Astrocyte of the cerebellum (primary cell): ENCODE results near the gene GMDS.

ENCODE experiments used
- DNase-seq: peaks from one replicate; pipeline ENCODE4 v3.0.0-alpha.2; 2011; ENCODE audit warnings: low read depth
- H3K4me3 ChIP-seq: 2 replicates; pipeline ENCODE4 v1.5.1; 2011; ENCODE audit warnings: mild to moderate bottlenecking, low read depth, low read length, moderate library complexity
- in situ Hi-C: cut with HindIII; loops from 2 replicates; pipeline ENCODE4 v1.10.0; 2017; ENCODE audit warnings: low sequenced_read_pairs
- TF ChIP-seq, protein P1 (sequence below): IDR thresholded peaks from 2 replicates; pipeline ENCODE4 v1.5.1; 2012; ENCODE audit warnings: low read length, low read depth, moderate library complexity, mild to moderate bottlenecking; ENCODE audit errors: missing control alignments

The GMDS gene

DNA sequence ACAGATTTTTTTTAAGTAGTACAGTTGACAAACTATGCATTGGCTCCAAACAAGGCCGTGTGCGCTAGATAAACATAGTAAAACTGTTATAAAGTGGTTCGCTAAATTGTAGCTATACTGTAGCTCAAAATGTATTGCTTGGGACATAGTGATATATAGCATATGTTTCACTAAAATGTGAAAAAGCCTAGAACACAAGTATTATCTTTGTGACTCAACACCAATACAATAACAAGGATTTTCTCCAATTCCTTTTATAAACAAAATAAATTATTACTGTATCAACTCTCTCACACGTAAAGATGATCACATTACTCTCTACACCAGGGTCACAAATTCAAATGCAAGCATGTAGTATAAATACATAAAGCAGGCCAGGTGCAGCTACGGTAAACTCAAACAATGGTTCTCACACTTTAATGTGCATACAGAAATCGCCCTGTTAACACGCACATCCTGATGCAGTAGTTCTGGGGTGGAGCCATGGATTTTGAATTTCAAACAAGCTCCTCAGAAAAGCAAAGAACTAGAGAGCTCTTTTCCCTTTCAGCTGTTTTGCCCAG, 214.6 kb downstream of the GMDS start:
- in situ Hi-C loops: no loop called here
- H3K4me3 ChIP-seq: no peak overlapping the region
- DNase-seq: no peak
- TF ChIP-seq, protein P1, sequence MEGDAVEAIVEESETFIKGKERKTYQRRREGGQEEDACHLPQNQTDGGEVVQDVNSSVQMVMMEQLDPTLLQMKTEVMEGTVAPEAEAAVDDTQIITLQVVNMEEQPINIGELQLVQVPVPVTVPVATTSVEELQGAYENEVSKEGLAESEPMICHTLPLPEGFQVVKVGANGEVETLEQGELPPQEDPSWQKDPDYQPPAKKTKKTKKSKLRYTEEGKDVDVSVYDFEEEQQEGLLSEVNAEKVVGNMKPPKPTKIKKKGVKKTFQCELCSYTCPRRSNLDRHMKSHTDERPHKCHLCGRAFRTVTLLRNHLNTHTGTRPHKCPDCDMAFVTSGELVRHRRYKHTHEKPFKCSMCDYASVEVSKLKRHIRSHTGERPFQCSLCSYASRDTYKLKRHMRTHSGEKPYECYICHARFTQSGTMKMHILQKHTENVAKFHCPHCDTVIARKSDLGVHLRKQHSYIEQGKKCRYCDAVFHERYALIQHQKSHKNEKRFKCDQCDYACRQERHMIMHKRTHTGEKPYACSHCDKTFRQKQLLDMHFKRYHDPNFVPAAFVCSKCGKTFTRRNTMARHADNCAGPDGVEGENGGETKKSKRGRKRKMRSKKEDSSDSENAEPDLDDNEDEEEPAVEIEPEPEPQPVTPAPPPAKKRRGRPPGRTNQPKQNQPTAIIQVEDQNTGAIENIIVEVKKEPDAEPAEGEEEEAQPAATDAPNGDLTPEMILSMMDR: no peak

DNA sequence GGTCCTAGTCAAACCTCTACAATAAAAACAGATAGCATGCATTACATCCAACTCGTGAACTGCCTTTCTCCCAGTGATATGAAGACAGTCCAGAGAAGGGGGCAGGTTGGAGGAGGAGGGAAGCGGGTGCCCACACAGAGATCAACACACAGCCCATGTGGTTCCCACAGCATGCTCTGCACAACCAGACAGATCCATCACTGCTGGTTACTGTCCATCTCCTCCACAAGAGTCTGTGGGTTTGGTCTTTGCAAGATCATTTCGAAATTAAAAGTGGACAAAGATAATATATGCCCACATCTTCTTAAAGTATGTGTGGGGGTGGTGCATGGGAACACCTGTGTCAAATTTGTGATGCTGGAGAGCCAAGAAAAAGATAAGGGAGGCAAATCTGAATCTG, 215.5 kb downstream of the GMDS start:
- H3K4me3 ChIP-seq: no peak overlapping the region
- in situ Hi-C loops: no loop called here
- TF ChIP-seq, protein P1: no peak
- DNase-seq: no peak

DNA sequence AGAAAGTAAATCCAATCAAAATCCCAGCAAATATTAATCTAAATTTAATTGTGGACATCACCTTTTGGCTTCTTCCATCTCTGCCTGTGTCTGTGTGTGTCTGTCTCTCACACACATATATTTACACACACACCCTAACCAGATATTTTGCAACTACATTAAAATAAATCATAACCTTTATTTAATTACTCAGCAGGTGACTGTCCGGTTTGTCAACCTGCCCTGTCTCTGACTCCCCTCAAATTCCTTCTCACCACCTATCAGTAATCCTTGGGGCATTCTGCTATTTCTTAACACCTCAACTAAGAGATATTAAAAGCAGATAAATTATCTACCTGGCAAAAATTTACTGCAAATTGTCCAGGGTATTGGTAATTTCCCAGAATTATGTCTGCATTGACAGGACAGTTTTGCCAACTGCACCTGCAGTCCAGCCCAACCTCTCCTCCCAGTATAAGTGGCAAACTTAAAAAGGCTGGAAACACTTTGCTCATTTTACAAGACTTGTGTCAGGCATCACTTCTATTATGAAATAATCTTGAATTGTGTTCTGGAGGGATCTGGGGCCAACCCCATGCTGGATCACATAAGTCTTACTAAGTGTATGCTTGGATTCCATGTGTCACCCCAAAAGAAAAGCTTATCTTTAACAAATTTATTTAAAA, 216.1 kb downstream of the GMDS start:
- in situ Hi-C loops: no loop called here
- H3K4me3 ChIP-seq: no peak overlapping the region
- DNase-seq: no peak
- TF ChIP-seq, protein P1: no peak

DNA sequence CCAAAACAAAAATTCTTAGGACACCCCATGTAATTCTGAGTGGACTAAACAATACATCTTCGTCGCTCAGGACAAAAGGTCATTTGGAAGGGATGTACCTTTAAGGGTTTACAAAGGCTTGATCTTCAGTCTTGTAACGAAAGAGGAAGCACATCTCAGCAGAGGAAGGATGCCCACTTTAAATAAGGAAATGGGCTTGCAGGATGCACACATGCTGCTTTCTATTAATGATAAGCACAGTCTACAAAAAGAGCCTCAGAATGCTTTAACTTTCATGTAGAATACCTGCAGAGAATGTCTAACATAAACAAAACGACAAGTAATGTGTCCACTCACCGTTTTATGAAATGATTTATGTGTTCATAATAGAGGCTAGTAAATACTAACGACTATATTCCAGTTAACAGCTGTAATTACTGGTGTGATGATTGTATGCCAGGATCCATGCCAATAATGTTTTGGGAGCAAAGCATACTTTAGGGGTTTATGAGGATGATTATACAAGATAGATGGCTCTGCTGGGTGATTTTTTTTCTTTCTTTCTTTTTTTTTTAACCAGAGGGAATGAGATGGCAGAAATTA, 216.9 kb downstream of the GMDS start:
- H3K4me3 ChIP-seq: no peak overlapping the region
- TF ChIP-seq, protein P1: no peak
- no peak for DNase-seq
- in situ Hi-C loops: no loop called here

DNA sequence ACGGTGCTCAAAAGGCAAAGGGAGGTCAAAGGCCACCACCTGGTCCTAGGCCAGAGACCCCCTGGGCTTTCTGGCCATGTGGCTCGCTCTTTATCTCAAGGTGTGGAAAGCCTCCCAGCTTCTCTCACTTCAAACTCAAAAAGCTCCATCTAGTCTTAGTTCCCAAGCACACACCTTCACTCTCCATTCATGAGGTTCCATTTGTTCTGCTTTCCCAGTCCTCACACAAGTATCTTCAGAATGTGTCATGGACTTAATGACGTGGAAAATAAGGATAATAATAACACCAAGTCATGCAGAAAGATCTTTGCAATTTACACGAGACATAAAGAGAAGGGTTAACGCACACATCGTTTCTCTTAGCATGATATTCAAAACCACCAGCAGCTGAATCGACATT, 219.3 kb downstream of the GMDS start:
- H3K4me3 ChIP-seq: no peak overlapping the region
- TF ChIP-seq, protein P1: no peak
- in situ Hi-C loops: no loop called here
- peak; percentile 56 for DNase-seq

DNA sequence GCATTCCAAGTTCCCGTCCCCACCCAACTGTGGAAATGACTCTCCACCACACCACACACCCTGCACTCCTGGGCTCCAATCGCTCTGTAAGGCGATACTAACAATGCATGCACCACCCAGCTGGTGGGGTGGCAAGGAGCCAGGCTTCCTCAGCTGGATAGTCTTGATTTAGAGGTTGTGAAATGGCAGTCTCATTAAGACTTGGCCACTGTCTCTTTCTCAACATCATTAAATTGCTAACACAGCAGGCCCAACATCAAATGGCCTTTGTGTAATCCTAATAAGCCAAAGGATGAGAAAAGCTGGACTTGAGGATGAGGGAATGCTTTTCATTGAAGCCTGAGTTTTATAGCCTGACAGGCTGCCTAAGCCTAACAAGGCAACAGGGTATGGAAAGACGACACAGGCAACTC, 223.7 kb downstream of the GMDS start:
- H3K4me3 ChIP-seq: no peak overlapping the region
- TF ChIP-seq, protein P1: no peak
- DNase-seq: peak; percentile 76
- in situ Hi-C loops: no loop called here
